Measurements from ENCODE around the gene ASB3.

GRCh38 chr2:53739032-53739431 lies 47.7 kb downstream of the ASB3 start:
- no peak for TF ChIP-seq CTCF (optimal IDR thresholded peaks at IDR 0.05 in 1 of 3, IDR thresholded peaks at IDR 0.05 in 1 of 3, conservative IDR thresholded peaks at IDR 0.05 in 1 of 3; ENCODE audit: extremely low read depth in 1 of 3, insufficient read depth in 2 of 3, low read length in 3 of 3)
- no peak for TF ChIP-seq EZH2 (IDR thresholded peaks at IDR 0.05; ENCODE audit: low read length)

Measured in keratinocyte (primary cell).